Parietal lobe (tissue), 1 donor: Measurements from ENCODE around the gene VASH2. TPM values are rescaled to one million over a fixed set of nuclear protein-coding genes. Genes with fewer than 3 reads are reported as not detected.

ENCODE experiments used
- total RNA-seq: library from RNA; depleted of rRNA; stranded (reverse); fragments of >200 nt; gene quantifications from one replicate; pipeline ENCODE4 v1.2.3, GENCODE V29; 2014

The VASH2 gene
- 80.4 TPM for total RNA-seq

GRCh38 chr1:212950243-212951125, at the start of gene VASH2:
Gene VASH2 (plus strand): TSS chr1:212950541. CDS start chr1:212951543, 1,002 bp downstream.

GRCh38 chr1:213015099-213016050, 65.0 kb downstream of the VASH2 start, which contains the start of gene ANGEL2:
Gene ANGEL2 (minus strand): TSS chr1:213015867. CDS start chr1:213015671, 196 bp downstream.

Other genes with a start within 250 kb of the VASH2 start
- 86.1 TPM for gene NSL1, start 158.8 kb upstream of the VASH2 start, total RNA-seq
- gene TATDN3, start 158.6 kb upstream of the VASH2 start, total RNA-seq = 27.9 TPM
- gene SPATA45, start 102.9 kb upstream of the VASH2 start, total RNA-seq = not detected
- gene FLVCR1, start 92.3 kb upstream of the VASH2 start, total RNA-seq = 55.1 TPM
- 93.6 TPM for gene ANGEL2, start 65.3 kb downstream of the VASH2 start, total RNA-seq
- gene RPS6KC1, start 100.7 kb downstream of the VASH2 start, total RNA-seq = 98.9 TPM